ENCODE data around the gene TRPT1.

DNA sequence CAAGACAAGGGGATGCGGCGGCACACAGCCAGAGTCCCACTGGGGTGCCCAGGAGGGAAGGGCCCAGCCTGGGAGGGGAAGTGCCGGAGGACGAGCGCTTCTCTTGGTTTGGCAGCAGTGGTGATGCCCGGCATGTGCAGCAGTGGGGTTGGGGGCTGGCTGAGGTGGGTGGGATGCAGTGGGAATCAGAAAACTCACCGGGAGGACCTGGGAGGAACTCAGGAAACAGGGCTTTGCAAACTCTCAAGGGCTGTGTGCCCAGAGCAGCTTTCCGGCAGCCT is 16.5 kb downstream of the TRPT1 start:
- TF ChIP-seq, protein P1, sequence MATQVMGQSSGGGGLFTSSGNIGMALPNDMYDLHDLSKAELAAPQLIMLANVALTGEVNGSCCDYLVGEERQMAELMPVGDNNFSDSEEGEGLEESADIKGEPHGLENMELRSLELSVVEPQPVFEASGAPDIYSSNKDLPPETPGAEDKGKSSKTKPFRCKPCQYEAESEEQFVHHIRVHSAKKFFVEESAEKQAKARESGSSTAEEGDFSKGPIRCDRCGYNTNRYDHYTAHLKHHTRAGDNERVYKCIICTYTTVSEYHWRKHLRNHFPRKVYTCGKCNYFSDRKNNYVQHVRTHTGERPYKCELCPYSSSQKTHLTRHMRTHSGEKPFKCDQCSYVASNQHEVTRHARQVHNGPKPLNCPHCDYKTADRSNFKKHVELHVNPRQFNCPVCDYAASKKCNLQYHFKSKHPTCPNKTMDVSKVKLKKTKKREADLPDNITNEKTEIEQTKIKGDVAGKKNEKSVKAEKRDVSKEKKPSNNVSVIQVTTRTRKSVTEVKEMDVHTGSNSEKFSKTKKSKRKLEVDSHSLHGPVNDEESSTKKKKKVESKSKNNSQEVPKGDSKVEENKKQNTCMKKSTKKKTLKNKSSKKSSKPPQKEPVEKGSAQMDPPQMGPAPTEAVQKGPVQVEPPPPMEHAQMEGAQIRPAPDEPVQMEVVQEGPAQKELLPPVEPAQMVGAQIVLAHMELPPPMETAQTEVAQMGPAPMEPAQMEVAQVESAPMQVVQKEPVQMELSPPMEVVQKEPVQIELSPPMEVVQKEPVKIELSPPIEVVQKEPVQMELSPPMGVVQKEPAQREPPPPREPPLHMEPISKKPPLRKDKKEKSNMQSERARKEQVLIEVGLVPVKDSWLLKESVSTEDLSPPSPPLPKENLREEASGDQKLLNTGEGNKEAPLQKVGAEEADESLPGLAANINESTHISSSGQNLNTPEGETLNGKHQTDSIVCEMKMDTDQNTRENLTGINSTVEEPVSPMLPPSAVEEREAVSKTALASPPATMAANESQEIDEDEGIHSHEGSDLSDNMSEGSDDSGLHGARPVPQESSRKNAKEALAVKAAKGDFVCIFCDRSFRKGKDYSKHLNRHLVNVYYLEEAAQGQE (IDR thresholded peaks at IDR 0.05; ENCODE audit: low read depth): no peak
- no peak for TF ChIP-seq CREB1 (IDR thresholded peaks at IDR 0.05; ENCODE audit: low read depth)
- TF ChIP-seq EP300 (IDR thresholded peaks at IDR 0.05; ENCODE audit: borderline replicate concordance): no peak
- no peak for TF ChIP-seq USF1 (IDR thresholded peaks at IDR 0.05)
- TF ChIP-seq TAF1 (IDR thresholded peaks at IDR 0.05; ENCODE audit: low read depth): no peak
- TF ChIP-seq FOXM1 (IDR thresholded peaks at IDR 0.05; ENCODE audit: borderline replicate concordance, low read depth): no peak
- TF ChIP-seq, protein P2, sequence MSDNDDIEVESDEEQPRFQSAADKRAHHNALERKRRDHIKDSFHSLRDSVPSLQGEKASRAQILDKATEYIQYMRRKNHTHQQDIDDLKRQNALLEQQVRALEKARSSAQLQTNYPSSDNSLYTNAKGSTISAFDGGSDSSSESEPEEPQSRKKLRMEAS (IDR thresholded peaks at IDR 0.05): no peak
- TF ChIP-seq RAD21 (IDR thresholded peaks at IDR 0.05; ENCODE audit: low read depth): no peak
- TF ChIP-seq TEAD4 (IDR thresholded peaks at IDR 0.05): no peak
- no peak for TF ChIP-seq CEBPB (IDR thresholded peaks at IDR 0.05)
- no peak for TF ChIP-seq ZBTB7A (IDR thresholded peaks at IDR 0.05; ENCODE audit: low read depth)

Data from Ishikawa (cell line).